ENCODE data around the gene SLC39A1. TPM values are rescaled to one million over a fixed set of nuclear protein-coding genes. Genes with fewer than 3 reads are reported as not detected.

The SLC39A1 gene
- 89.6 and 113 TPM in 2 replicates for polyA plus RNA-seq (2012; rRNA removed)
- polyA plus RNA-seq (2012; cell fraction: cytosol; rRNA removed) = 67.8 and 93.4 TPM in 2 replicates
- 41.8 and 53.1 TPM in 2 replicates for polyA plus RNA-seq (2012; cell fraction: nucleus; rRNA removed)

GRCh38 chr1:153963030-153963849 lies at the start of gene SLC39A1:
Gene SLC39A1, minus strand, starts transcription at chr1:153963537. Its CDS starts 822 bp downstream, at chr1:153962715.
- WGBS (ENCODE audit: low lambda C conversion rate) = 0% methylated on average over 36 of the region's 54 CpGs
- peak; percentile 95 for DNase-seq
- peak within 1 kb of the TSS; percentile 70 to 94 for H3K27ac ChIP-seq (ENCODE audit: low read depth in 2 of 2, low read length in 1 of 2)
- TF ChIP-seq USF2 (IDR thresholded peaks at IDR 0.05; ENCODE audit: borderline replicate concordance, low read depth, low read length) (no peak), RXRA (IDR thresholded peaks at IDR 0.05; ENCODE audit: borderline replicate concordance, low read depth) (no peak), FOXJ3 (CRISPR knock-in tag; IDR thresholded peaks at IDR 0.05) (no peak), CTCF (IDR thresholded peaks at IDR 0.05) (no peak), TEAD4 (IDR thresholded peaks at IDR 0.05; ENCODE audit: borderline replicate concordance, insufficient read depth) (no peak), FOXM1 (IDR thresholded peaks at IDR 0.05; ENCODE audit: low read depth) (no peak), IRF3 (IDR thresholded peaks at IDR 0.05; ENCODE audit: low read depth, low read length) (peak; percentile 62), CHD2 (IDR thresholded peaks at IDR 0.05; ENCODE audit: low read length, partially characterized antibody) (peak; percentile 95), MAX (IDR thresholded peaks at IDR 0.05; ENCODE audit: low read depth) (0 out of 2 replicates have a peak, but pooled peaks have one; percentile 11), NRF1 (IDR thresholded peaks at IDR 0.05; ENCODE audit: low read depth, low read length) (no peak), MEF2A (IDR thresholded peaks at IDR 0.05; ENCODE audit: borderline replicate concordance, low read depth) (no peak), MXI1 (IDR thresholded peaks at IDR 0.05; ENCODE audit: low read depth, low read length) (no peak; the same call in 1 of the 2 replicates), POLR2AphosphoS5 (IDR thresholded peaks at IDR 0.05; ENCODE audit: low read depth, low read length) (peak; percentile 77), TCF12 (IDR thresholded peaks at IDR 0.05) (no peak), SIN3A (IDR thresholded peaks at IDR 0.05; ENCODE audit: borderline replicate concordance, low read depth, low read length) (peak; percentile 29; the same call in 1 of the 2 replicates), SMC3 (IDR thresholded peaks at IDR 0.05; ENCODE audit: low read depth, low read length) (no peak), TAF1 (IDR thresholded peaks at IDR 0.05; ENCODE audit: borderline replicate concordance, low read depth, low read length) (peak; percentile 46), REST (IDR thresholded peaks at IDR 0.05; ENCODE audit: low read depth, low read length) (no peak), EZH2phosphoT487 (IDR thresholded peaks at IDR 0.05; ENCODE audit: borderline replicate concordance, low read depth) (no peak), ZBTB33 (IDR thresholded peaks at IDR 0.05; ENCODE audit: borderline replicate concordance, low read depth) (peak; percentile 56; the same call in 1 of the 2 replicates), RAD21 (IDR thresholded peaks at IDR 0.05; ENCODE audit: low read length) (no peak)

More at GRCh38 chr1:153963030-153963849, at the start of gene SLC39A1:
- H3F3A ChIP-seq (replicated peaks; ENCODE audit: insufficient read depth) = peaks cover 29% of the 10 kb centered on the region
- peak within 1 kb of the TSS; percentile 77 to 91 for H3K4me3 ChIP-seq (ENCODE audit: low read depth in 2 of 2, low read length in 1 of 2)
- H3K9me2 ChIP-seq = no peaks in the 10 kb centered on the region
- CTCF ChIA-PET = interaction anchor here (1.0 to 8.6 kb wide), 7 partner anchors 15 to 166 kb away, joined by 3 to 50 read pairs (median 4); partner anchors contain the start of genes DENND4B, JTB, RAB13 and RPS27
- no peaks in the 10 kb centered on the region for H4K20me1 ChIP-seq (ENCODE audit: insufficient read depth)
- no peaks in the 10 kb centered on the region for H3K27me3 ChIP-seq (ENCODE audit: insufficient read depth)
- H3K4me2 ChIP-seq = peak within 1 kb of the TSS; percentile 93
- no peaks in the 10 kb centered on the region for H3K9me3 ChIP-seq
- peaks cover 12 to 15% of the 10 kb centered on the region in 2 experiments for H3K36me3 ChIP-seq (replicated peaks in 1 of 2; ENCODE audit: control insufficient read depth in 1 of 2, insufficient read depth in 2 of 2, low read length in 1 of 2)
- POLR2A ChIA-PET = interaction anchor here (0.9 to 3.4 kb wide), 11 partner anchors 9 to 180 kb away, joined by 3 to 20 read pairs (median 5); partner anchors contain the start of genes DENND4B, JTB and RPS27
- H3K79me2 ChIP-seq (ENCODE audit: insufficient read depth) = peaks cover 52% of the 10 kb centered on the region
- H2AFZ ChIP-seq (ENCODE audit: low read depth) = peak within 1 kb of the TSS; percentile 86
- peak within 1 kb of the TSS; percentile 81 for H3K9ac ChIP-seq
- H3K4me1 ChIP-seq (ENCODE audit: control insufficient read depth in 1 of 2, insufficient read depth in 2 of 2, low read depth in 1 of 2, low read length in 1 of 2) = peaks cover 0 to 36% of the 10 kb centered on the region in 2 experiments; a peak in 2 of 4 replicates

Measured in SK-N-SH (cell line).